HepG2 (cell line): ENCODE data around the gene ZNF593OS. TPM values are rescaled to one million over a fixed set of nuclear protein-coding genes. Genes with fewer than 3 reads are reported as not detected.

Experiments used
- ATAC-seq: fragments of 200-7000 bp; cut with Tn5 transposase; 3 replicates; pipeline ENCODE4 v1.9.1; 2020; ENCODE audit warnings: mild to moderate bottlenecking, moderate library complexity
- BruUV-seq: library from RNA; stranded (reverse); fragments of 400-500 nt; replicated peaks from 2 replicates; lab custom pipeline; 2021; lab: Mats Ljungman, UMichigan
- CTCF ChIA-PET: fragments of 300-600 bp; formaldehyde crosslinking; extraction: SDS; loops from one replicate; lab custom pipeline; 2021; ENCODE audit warnings: low total read pairs, inconsistent platforms, low intra/inter-chr PET ratio; lab: Yijun Ruan, JAX
- POLR2A ChIA-PET: fragments of 350-600 bp; sonication (Branson Sonifier 250); formaldehyde crosslinking; loops from one replicate; lab custom pipeline; 2020; ENCODE audit warnings: antibody characterized with exemption, inconsistent platforms; lab: Yijun Ruan, JAX
- DNase-seq: peaks from one replicate; pipeline ENCODE4 v3.0.0-alpha.2; 2015; ENCODE audit warnings: low spot score
- FAIRE-seq: peaks from 3 replicates; lab custom pipeline; 2011; peaks lifted over from hg19 to GRCh38; lab: Jason Lieb, UNC
- H2AFZ ChIP-seq: one replicate; pipeline ENCODE4 v1.6.1; 2011; ENCODE audit warnings: low read length, inconsistent platforms
- H3K27ac ChIP-seq: fragments of 300-600 bp; 3 replicates; pipeline ENCODE4 v1.8.0; 2011; ENCODE audit warnings: mixed run types, mild to moderate bottlenecking, mixed read lengths, low read length, inconsistent platforms; ENCODE audit not compliant: insufficient read depth; ENCODE audit errors: extremely low read length
- H3K27me3 ChIP-seq, 2 experiments: fragments of 200-600 bp in 1 of 2; 2 replicates in 1 of 2; 3 replicates in 1 of 2; pipeline versions ENCODE4 v1.6.0 to v1.8.0; 2011; ENCODE audit warnings: low read length in 2 of 2, mild to moderate bottlenecking in 2 of 2, moderate library complexity in 2 of 2, inconsistent platforms in 1 of 2; ENCODE audit not compliant: insufficient read depth in 2 of 2, control insufficient read depth in 1 of 2
- H3K36me3 ChIP-seq, 2 experiments: fragments of 200-600 bp in 1 of 2; replicated peaks in 1 of 2; 2 replicates in 1 of 2; 3 replicates in 1 of 2; pipeline versions ENCODE4 v1.5.1 to v1.8.0; 2011; ENCODE audit warnings: low read length in 2 of 2, inconsistent platforms in 1 of 2; ENCODE audit not compliant: insufficient read depth in 2 of 2, control insufficient read depth in 1 of 2
- H3K4me1 ChIP-seq: 2 replicates; pipeline ENCODE4 v1.5.1; 2012; ENCODE audit warnings: low read length, inconsistent platforms; ENCODE audit not compliant: insufficient read depth
- H3K4me2 ChIP-seq: 2 replicates; pipeline ENCODE4 v1.6.0; 2011; ENCODE audit warnings: low read depth, low read length, inconsistent platforms
- H3K4me3 ChIP-seq, 3 experiments: fragments of 200-600 bp in 1 of 3; sonication (generic), shearing (Covaris generic) in 1 of 3; replicated peaks in 1 of 3; 2 replicates each; pipeline ENCODE4 v1.5.1; 2011 to 2016; ENCODE audit warnings: low read length in 3 of 3, inconsistent platforms in 2 of 3, low read depth in 2 of 3, mild to moderate bottlenecking in 2 of 3, control low read depth in 1 of 3, mixed read lengths in 1 of 3; ENCODE audit not compliant: insufficient read depth in 1 of 3
- H3K79me2 ChIP-seq: one replicate; pipeline ENCODE4 v1.6.1; 2011; ENCODE audit warnings: low read length, inconsistent platforms; ENCODE audit not compliant: insufficient read depth
- H3K9ac ChIP-seq: 2 replicates; pipeline ENCODE4 v1.6.0; 2011; ENCODE audit warnings: mild to moderate bottlenecking, low read depth, low read length, inconsistent platforms; ENCODE audit not compliant: insufficient read depth
- H3K9me3 ChIP-seq: 2 replicates; pipeline ENCODE4 v1.5.1; 2012; ENCODE audit warnings: mild to moderate bottlenecking, low read length
- H4K20me1 ChIP-seq: 2 replicates; pipeline ENCODE4 v1.6.0; 2011; ENCODE audit warnings: inconsistent platforms, mild to moderate bottlenecking, low read length, moderate library complexity; ENCODE audit not compliant: insufficient read depth
- CENPX ChIP-seq: sonication (generic); formaldehyde crosslinking; IDR thresholded peaks from 2 replicates; pipeline ENCODE4 v1.9.0; 2021; ENCODE audit warnings: mild to moderate bottlenecking, missing genetic modification reagents, moderate library complexity
- DPF2 ChIP-seq: sonication (generic); formaldehyde crosslinking; IDR thresholded peaks from 2 replicates; pipeline ENCODE4 v1.4.0; 2020; ENCODE audit warnings: mild to moderate bottlenecking, low read depth, missing genetic modification reagents, borderline replicate concordance
- PAXIP1 ChIP-seq: sonication (generic); formaldehyde crosslinking; conservative IDR thresholded peaks from 2 replicates; pipeline ENCODE4 v1.4.0; 2020; ENCODE audit warnings: mild to moderate bottlenecking, missing genetic modification reagents, moderate library complexity
- ZNF382 ChIP-seq: sonication (generic); formaldehyde crosslinking; IDR thresholded peaks from 2 replicates; pipeline ENCODE4 v1.5.0; 2020; ENCODE audit warnings: missing genetic modification reagents, mild to moderate bottlenecking, borderline replicate concordance
- ZNF577 ChIP-seq: sonication (generic); formaldehyde crosslinking; IDR thresholded peaks from 2 replicates; pipeline ENCODE4 v1.4.0; 2020; ENCODE audit warnings: mild to moderate bottlenecking, low read depth, missing genetic modification reagents, borderline replicate concordance
- ZNF605 ChIP-seq: sonication (generic); formaldehyde crosslinking; IDR thresholded peaks from 2 replicates; pipeline ENCODE4 v1.8.0; 2022; ENCODE audit warnings: mild to moderate bottlenecking, missing genetic modification reagents
- WGBS: methylation state at CpG from one replicate; pipeline ENCODE4 v1.1.6; 2017; ENCODE audit warnings: low lambda C conversion rate; 5-methylcytosine and 5-hydroxymethylcytosine counted together
- in situ Hi-C: cut with HindIII; loops from 2 replicates; pipeline ENCODE4 v1.10.0; 2017; ENCODE audit warnings: low pct_unique_long_range_greater_than_20kb; ENCODE audit not compliant: extremely low pct_ligation_motif_present
- intact Hi-C: fragments of 100-400 bp; cut with micrococcal nuclease; formaldehyde crosslinking; loops from one replicate; pipeline ENCODE4 v1.10.0; 2022; ENCODE audit not compliant: unreplicated experiment
- polyA plus RNA-seq, 8 experiments: library from polyadenylated mRNA; depleted of rRNA in 3 of 8; stranded (reverse) in 7 of 8; unstranded in 1 of 8; fragments of >200 nt; fragmentation: Illumina TruSeq in 4 of 8; extraction: Trizol in 4 of 8; gene quantifications; 2 replicates each; pipeline versions ENCODE4 v1.2.1 to v1.2.3, GENCODE V29; 2011 to 2016; ENCODE audit warnings: low read depth in 4 of 8, missing spikeins in 1 of 8, mixed read lengths in 1 of 8; ENCODE audit not compliant: insufficient read depth in 1 of 8
- total RNA-seq, 5 experiments: library from RNA; depleted of rRNA; stranded (reverse); fragments of >200 nt; fragmentation: Illumina TruSeq; extraction: Trizol; gene quantifications; 2 replicates each; pipeline ENCODE4 v1.2.3, GENCODE V29; 2016; ENCODE audit warnings: low read depth in 1 of 5

ZNF593OS gene
- total and polyA plus RNA-seq, 2 of the 13 experiments (the other 11 are each of a cell fraction or from before 2014, with no cell fraction given) = not detected

GRCh38 chr1:26218906-26219494 lies 47.4 kb upstream of the ZNF593OS start (continued):
- TF ChIP-seq PAXIP1 (no peak), CENPX (CRISPR knock-in tag) (no peak)

GRCh38 chr1:26215246-26215645 lies 43.6 kb upstream of the ZNF593OS start:
- FAIRE-seq = no peak
- in situ Hi-C loops = no loop called here
- CTCF ChIA-PET = no interaction called here

More at GRCh38 chr1:26215246-26215645, 43.6 kb upstream of the ZNF593OS start:
- Histone ChIP-seq H3K27ac (no peak overlapping the region), H2AFZ (no peak overlapping the region), H3K4me1 (no peaks in the 10 kb centered on the region), H3K9ac (no peak overlapping the region), H3K9me3 (no peaks in the 10 kb centered on the region), H4K20me1 (no peaks in the 10 kb centered on the region), H3K36me3 (no peaks in the 10 kb centered on the region), H3K4me2 (no peak overlapping the region), H3K4me3 (no peak overlapping the region), H3K79me2 (no peaks in the 10 kb centered on the region), H3K27me3 (peaks cover 0 to 6% of the 10 kb centered on the region in 2 experiments; a peak in 2 of 5 replicates)
- intact Hi-C loops = no loop called here
- BruUV-seq = no TSS peak
- DNase-seq = no peak
- no peak for ATAC-seq
- 13% methylated on average over 3 of the region's 3 CpGs for WGBS
- POLR2A ChIA-PET = no interaction called here
- TF ChIP-seq DPF2 (CRISPR knock-in tag) (no peak), ZNF605 (CRISPR knock-in tag) (no peak), ZNF577 (CRISPR knock-in tag) (no peak), ZNF382 (CRISPR knock-in tag) (no peak)
